HepG2 (cell line): Measurements from ENCODE around the gene SLC10A1. TPM values are rescaled to one million over a fixed set of nuclear protein-coding genes. Genes with fewer than 3 reads are reported as not detected.

Experiments
- EED ChIP-seq: sonication (generic); formaldehyde crosslinking; IDR thresholded peaks from 2 replicates; pipeline ENCODE4 v1.5.0; 2020; ENCODE audit warnings: mild to moderate bottlenecking, missing genetic modification reagents
- FOSL1 ChIP-seq: sonication (generic); formaldehyde crosslinking; IDR thresholded peaks from 2 replicates; pipeline ENCODE4 v1.9.0; 2021; ENCODE audit warnings: missing genetic modification reagents, borderline replicate concordance
- GFI1 ChIP-seq: sonication (generic); formaldehyde crosslinking; IDR thresholded peaks from 2 replicates; pipeline ENCODE4 v1.5.0; 2020; ENCODE audit warnings: missing genetic modification reagents, mild to moderate bottlenecking, borderline replicate concordance
- MTF2 ChIP-seq: sonication (generic); formaldehyde crosslinking; IDR thresholded peaks from 2 replicates; pipeline ENCODE4 v1.5.0; 2020; ENCODE audit warnings: missing genetic modification reagents, borderline replicate concordance
- SP2 ChIP-seq: sonication (generic); formaldehyde crosslinking; IDR thresholded peaks from 2 replicates; pipeline ENCODE4 v1.5.1; 2020; ENCODE audit warnings: mild to moderate bottlenecking, missing genetic modification reagents
- YY1 ChIP-seq: IDR thresholded peaks from 2 replicates; pipeline ENCODE4 v1.6.1; 2011; ENCODE audit warnings: low read length, low read depth, moderate library complexity, mild to moderate bottlenecking; ENCODE audit not compliant: insufficient read depth, insufficient replicate concordance
- ZNF17 ChIP-seq: sonication (generic); formaldehyde crosslinking; IDR thresholded peaks from 2 replicates; pipeline ENCODE4 v1.5.0; 2020; ENCODE audit warnings: mild to moderate bottlenecking, missing genetic modification reagents
- ZNF260 ChIP-seq: sonication (generic); formaldehyde crosslinking; IDR thresholded peaks from 2 replicates; pipeline ENCODE4 v1.4.0; 2020; ENCODE audit warnings: missing genetic modification reagents, low read depth, mild to moderate bottlenecking, borderline replicate concordance
- ZSCAN31 ChIP-seq: sonication (generic); formaldehyde crosslinking; IDR thresholded peaks from 2 replicates; pipeline ENCODE4 v1.5.0; 2020; ENCODE audit warnings: low read depth, mild to moderate bottlenecking, missing genetic modification reagents
- polyA plus RNA-seq, 8 experiments: library from polyadenylated mRNA; depleted of rRNA in 3 of 8; stranded (reverse) in 7 of 8; unstranded in 1 of 8; fragments of >200 nt; fragmentation: Illumina TruSeq in 4 of 8; extraction: Trizol in 4 of 8; gene quantifications; 2 replicates each; pipeline versions ENCODE4 v1.2.1 to v1.2.3, GENCODE V29; 2011 to 2016; ENCODE audit warnings: low read depth in 4 of 8, missing spikeins in 1 of 8, mixed read lengths in 1 of 8; ENCODE audit not compliant: insufficient read depth in 1 of 8
- total RNA-seq, 5 experiments: library from RNA; depleted of rRNA; stranded (reverse); fragments of >200 nt; fragmentation: Illumina TruSeq; extraction: Trizol; gene quantifications; 2 replicates each; pipeline ENCODE4 v1.2.3, GENCODE V29; 2016; ENCODE audit warnings: low read depth in 1 of 5
- TF ChIP-seq, protein P1 (sequence below): IDR thresholded peaks from 2 replicates; pipeline ENCODE4 v1.6.1; 2018; ENCODE audit warnings: missing genetic modification reagents, mild to moderate bottlenecking, missing compliant biosample characterization
- TF ChIP-seq, protein P2 (sequence below): IDR thresholded peaks from 2 replicates; pipeline ENCODE4 v1.6.1; 2012; ENCODE audit warnings: inconsistent platforms
- TF ChIP-seq, protein P3 (sequence below): sonication (generic); formaldehyde crosslinking; IDR thresholded peaks from 2 replicates; pipeline ENCODE4 v1.4.0; 2020; ENCODE audit warnings: missing genetic modification reagents, borderline replicate concordance
- TF ChIP-seq, protein P4 (sequence below): sonication (generic); formaldehyde crosslinking; IDR thresholded peaks from 2 replicates; pipeline ENCODE4 v1.4.0; 2020; ENCODE audit warnings: missing genetic modification reagents
- TF ChIP-seq, protein P5 (sequence below): sonication (generic); formaldehyde crosslinking; IDR thresholded peaks from 2 replicates; pipeline ENCODE4 v1.4.0; 2020; ENCODE audit warnings: missing genetic modification reagents
- TF ChIP-seq, protein P6 (sequence below): IDR thresholded peaks from 2 replicates; pipeline ENCODE4 v1.6.1; 2016; ENCODE audit warnings: missing biosample characterization, missing genetic modification reagents, low read depth
- TF ChIP-seq, protein P7 (sequence below): sonication (generic); formaldehyde crosslinking; IDR thresholded peaks from 2 replicates; pipeline ENCODE4 v1.5.1; 2020; ENCODE audit warnings: mild to moderate bottlenecking, missing genetic modification reagents, moderate library complexity

The SLC10A1 gene
- total and polyA plus RNA-seq, 2 of the 13 experiments (the other 11 are each of a cell fraction or from before 2014, with no cell fraction given): 0.17 TPM; not detected in 1

DNA sequence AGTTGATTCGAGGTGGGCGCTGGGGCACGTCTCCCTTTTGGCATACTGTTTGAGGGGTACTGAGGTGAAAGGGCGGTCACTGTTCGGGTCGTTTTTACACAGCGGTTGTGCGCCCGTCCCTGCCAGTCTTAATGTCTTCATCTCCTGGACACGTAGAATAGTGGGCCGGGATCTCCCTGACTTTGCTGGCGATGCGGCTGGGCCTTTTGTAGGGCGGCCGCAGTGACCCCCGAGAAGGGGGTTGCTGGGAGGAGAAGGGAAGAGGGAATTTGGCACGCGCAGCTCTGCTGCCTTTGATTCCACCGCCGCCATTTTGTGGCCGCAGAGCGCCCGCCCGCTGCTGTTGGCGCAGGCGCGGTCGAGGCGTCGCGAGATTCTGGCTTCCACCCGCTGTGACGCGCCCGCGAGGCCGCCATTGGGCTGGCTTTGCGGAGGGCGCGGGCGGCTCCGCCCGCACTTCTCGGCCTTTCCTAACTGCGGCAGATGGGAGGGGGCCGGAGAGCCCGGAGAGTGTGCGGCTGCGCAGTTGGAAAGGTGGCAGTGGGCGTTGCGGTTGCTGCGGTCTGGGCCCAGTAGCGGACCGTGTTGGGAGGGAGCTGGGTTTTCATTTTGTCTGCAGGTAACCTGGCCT is 29.6 kb downstream of the SLC10A1 start (continued):
- TF ChIP-seq, protein P1, sequence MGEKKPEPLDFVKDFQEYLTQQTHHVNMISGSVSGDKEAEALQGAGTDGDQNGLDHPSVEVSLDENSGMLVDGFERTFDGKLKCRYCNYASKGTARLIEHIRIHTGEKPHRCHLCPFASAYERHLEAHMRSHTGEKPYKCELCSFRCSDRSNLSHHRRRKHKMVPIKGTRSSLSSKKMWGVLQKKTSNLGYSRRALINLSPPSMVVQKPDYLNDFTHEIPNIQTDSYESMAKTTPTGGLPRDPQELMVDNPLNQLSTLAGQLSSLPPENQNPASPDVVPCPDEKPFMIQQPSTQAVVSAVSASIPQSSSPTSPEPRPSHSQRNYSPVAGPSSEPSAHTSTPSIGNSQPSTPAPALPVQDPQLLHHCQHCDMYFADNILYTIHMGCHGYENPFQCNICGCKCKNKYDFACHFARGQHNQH (CRISPR knock-in tag): peak; percentile 53
- TF ChIP-seq, protein P2, sequence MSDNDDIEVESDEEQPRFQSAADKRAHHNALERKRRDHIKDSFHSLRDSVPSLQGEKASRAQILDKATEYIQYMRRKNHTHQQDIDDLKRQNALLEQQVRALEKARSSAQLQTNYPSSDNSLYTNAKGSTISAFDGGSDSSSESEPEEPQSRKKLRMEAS: no peak
- TF ChIP-seq YY1 (peak; percentile 97), FOSL1 (CRISPR knock-in tag) (no peak), GFI1 (CRISPR knock-in tag) (no peak), ZNF17 (CRISPR knock-in tag) (no peak), ZNF260 (CRISPR knock-in tag) (no peak), EED (CRISPR knock-in tag) (no peak), MTF2 (CRISPR knock-in tag) (no peak), ZSCAN31 (peak; percentile 67; the same call in 1 of the 2 replicates), SP2 (CRISPR knock-in tag) (no peak)
- TF ChIP-seq, protein P3, sequence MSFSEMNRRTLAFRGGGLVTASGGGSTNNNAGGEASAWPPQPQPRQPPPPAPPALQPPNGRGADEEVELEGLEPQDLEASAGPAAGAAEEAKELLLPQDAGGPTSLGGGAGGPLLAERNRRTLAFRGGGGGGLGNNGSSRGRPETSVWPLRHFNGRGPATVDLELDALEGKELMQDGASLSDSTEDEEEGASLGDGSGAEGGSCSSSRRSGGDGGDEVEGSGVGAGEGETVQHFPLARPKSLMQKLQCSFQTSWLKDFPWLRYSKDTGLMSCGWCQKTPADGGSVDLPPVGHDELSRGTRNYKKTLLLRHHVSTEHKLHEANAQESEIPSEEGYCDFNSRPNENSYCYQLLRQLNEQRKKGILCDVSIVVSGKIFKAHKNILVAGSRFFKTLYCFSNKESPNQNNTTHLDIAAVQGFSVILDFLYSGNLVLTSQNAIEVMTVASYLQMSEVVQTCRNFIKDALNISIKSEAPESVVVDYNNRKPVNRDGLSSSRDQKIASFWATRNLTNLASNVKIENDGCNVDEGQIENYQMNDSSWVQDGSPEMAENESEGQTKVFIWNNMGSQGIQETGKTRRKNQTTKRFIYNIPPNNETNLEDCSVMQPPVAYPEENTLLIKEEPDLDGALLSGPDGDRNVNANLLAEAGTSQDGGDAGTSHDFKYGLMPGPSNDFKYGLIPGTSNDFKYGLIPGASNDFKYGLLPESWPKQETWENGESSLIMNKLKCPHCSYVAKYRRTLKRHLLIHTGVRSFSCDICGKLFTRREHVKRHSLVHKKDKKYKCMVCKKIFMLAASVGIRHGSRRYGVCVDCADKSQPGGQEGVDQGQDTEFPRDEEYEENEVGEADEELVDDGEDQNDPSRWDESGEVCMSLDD (CRISPR knock-in tag): no peak
- TF ChIP-seq, protein P4, sequence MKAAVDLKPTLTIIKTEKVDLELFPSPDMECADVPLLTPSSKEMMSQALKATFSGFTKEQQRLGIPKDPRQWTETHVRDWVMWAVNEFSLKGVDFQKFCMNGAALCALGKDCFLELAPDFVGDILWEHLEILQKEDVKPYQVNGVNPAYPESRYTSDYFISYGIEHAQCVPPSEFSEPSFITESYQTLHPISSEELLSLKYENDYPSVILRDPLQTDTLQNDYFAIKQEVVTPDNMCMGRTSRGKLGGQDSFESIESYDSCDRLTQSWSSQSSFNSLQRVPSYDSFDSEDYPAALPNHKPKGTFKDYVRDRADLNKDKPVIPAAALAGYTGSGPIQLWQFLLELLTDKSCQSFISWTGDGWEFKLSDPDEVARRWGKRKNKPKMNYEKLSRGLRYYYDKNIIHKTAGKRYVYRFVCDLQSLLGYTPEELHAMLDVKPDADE: no peak
- TF ChIP-seq, protein P5, sequence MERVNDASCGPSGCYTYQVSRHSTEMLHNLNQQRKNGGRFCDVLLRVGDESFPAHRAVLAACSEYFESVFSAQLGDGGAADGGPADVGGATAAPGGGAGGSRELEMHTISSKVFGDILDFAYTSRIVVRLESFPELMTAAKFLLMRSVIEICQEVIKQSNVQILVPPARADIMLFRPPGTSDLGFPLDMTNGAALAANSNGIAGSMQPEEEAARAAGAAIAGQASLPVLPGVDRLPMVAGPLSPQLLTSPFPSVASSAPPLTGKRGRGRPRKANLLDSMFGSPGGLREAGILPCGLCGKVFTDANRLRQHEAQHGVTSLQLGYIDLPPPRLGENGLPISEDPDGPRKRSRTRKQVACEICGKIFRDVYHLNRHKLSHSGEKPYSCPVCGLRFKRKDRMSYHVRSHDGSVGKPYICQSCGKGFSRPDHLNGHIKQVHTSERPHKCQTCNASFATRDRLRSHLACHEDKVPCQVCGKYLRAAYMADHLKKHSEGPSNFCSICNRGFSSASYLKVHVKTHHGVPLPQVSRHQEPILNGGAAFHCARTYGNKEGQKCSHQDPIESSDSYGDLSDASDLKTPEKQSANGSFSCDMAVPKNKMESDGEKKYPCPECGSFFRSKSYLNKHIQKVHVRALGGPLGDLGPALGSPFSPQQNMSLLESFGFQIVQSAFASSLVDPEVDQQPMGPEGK (CRISPR knock-in tag): peak; percentile 19; the same call in 1 of the 2 replicates
- TF ChIP-seq, protein P6, sequence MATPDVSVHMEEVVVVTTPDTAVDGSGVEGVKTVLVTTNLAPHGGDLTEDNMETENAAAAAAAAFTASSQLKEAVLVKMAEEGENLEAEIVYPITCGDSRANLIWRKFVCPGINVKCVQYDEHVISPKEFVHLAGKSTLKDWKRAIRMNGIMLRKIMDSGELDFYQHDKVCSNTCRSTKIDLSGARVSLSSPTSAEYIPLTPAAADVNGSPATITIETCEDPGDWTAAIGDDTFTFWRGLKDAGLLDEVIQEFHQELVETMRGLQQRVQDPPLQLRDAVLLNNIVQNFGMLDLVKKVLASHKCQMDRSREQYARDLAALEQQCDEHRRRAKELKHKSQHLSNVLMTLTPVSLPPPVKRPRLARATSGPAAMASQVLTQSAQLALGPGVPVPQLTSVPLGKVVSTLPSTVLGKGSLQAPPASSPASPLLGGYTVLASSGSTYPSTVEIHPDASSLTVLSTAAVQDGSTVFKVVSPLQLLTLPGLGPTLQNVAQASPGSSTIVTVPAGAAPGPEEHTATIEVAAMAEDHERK (CRISPR knock-in tag): no peak
- TF ChIP-seq, protein P7, sequence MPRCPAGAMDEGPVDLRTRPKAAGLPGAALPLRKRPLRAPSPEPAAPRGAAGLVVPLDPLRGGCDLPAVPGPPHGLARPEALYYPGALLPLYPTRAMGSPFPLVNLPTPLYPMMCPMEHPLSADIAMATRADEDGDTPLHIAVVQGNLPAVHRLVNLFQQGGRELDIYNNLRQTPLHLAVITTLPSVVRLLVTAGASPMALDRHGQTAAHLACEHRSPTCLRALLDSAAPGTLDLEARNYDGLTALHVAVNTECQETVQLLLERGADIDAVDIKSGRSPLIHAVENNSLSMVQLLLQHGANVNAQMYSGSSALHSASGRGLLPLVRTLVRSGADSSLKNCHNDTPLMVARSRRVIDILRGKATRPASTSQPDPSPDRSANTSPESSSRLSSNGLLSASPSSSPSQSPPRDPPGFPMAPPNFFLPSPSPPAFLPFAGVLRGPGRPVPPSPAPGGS (CRISPR knock-in tag): 0 out of 2 replicates have a peak, but pooled peaks have one; percentile 11
